HepG2 (cell line): ENCODE data around the gene SUSD4. TPM values are rescaled to one million over a fixed set of nuclear protein-coding genes. Genes with fewer than 3 reads are reported as not detected.

Experiments
- ATAC-seq: fragments of 200-7000 bp; cut with Tn5 transposase; 3 replicates; pipeline ENCODE4 v1.9.1; 2020; ENCODE audit warnings: mild to moderate bottlenecking, moderate library complexity
- BruUV-seq: library from RNA; stranded (reverse); fragments of 400-500 nt; replicated peaks from 2 replicates; lab custom pipeline; 2021; lab: Mats Ljungman, UMichigan
- CTCF ChIA-PET: fragments of 300-600 bp; formaldehyde crosslinking; extraction: SDS; loops from one replicate; lab custom pipeline; 2021; ENCODE audit warnings: low total read pairs, inconsistent platforms, low intra/inter-chr PET ratio; lab: Yijun Ruan, JAX
- POLR2A ChIA-PET: fragments of 350-600 bp; sonication (Branson Sonifier 250); formaldehyde crosslinking; loops from one replicate; lab custom pipeline; 2020; ENCODE audit warnings: antibody characterized with exemption, inconsistent platforms; lab: Yijun Ruan, JAX
- DNase-seq: peaks from one replicate; pipeline ENCODE4 v3.0.0-alpha.2; 2015; ENCODE audit warnings: low spot score
- FAIRE-seq: peaks from 3 replicates; lab custom pipeline; 2011; peaks lifted over from hg19 to GRCh38; lab: Jason Lieb, UNC
- H2AFZ ChIP-seq: one replicate; pipeline ENCODE4 v1.6.1; 2011; ENCODE audit warnings: low read length, inconsistent platforms
- H3K27ac ChIP-seq: fragments of 300-600 bp; 3 replicates; pipeline ENCODE4 v1.8.0; 2011; ENCODE audit warnings: mixed run types, mild to moderate bottlenecking, mixed read lengths, low read length, inconsistent platforms; ENCODE audit not compliant: insufficient read depth; ENCODE audit errors: extremely low read length
- H3K27me3 ChIP-seq, 2 experiments: fragments of 200-600 bp in 1 of 2; 2 replicates in 1 of 2; 3 replicates in 1 of 2; pipeline versions ENCODE4 v1.6.0 to v1.8.0; 2011; ENCODE audit warnings: low read length in 2 of 2, mild to moderate bottlenecking in 2 of 2, moderate library complexity in 2 of 2, inconsistent platforms in 1 of 2; ENCODE audit not compliant: insufficient read depth in 2 of 2, control insufficient read depth in 1 of 2
- H3K36me3 ChIP-seq, 2 experiments: fragments of 200-600 bp in 1 of 2; replicated peaks in 1 of 2; 2 replicates in 1 of 2; 3 replicates in 1 of 2; pipeline versions ENCODE4 v1.5.1 to v1.8.0; 2011; ENCODE audit warnings: low read length in 2 of 2, inconsistent platforms in 1 of 2; ENCODE audit not compliant: insufficient read depth in 2 of 2, control insufficient read depth in 1 of 2
- H3K4me1 ChIP-seq: 2 replicates; pipeline ENCODE4 v1.5.1; 2012; ENCODE audit warnings: low read length, inconsistent platforms; ENCODE audit not compliant: insufficient read depth
- H3K4me2 ChIP-seq: 2 replicates; pipeline ENCODE4 v1.6.0; 2011; ENCODE audit warnings: low read depth, low read length, inconsistent platforms
- H3K4me3 ChIP-seq, 3 experiments: fragments of 200-600 bp in 1 of 3; sonication (generic), shearing (Covaris generic) in 1 of 3; replicated peaks in 1 of 3; 2 replicates each; pipeline ENCODE4 v1.5.1; 2011 to 2016; ENCODE audit warnings: low read length in 3 of 3, inconsistent platforms in 2 of 3, low read depth in 2 of 3, mild to moderate bottlenecking in 2 of 3, control low read depth in 1 of 3, mixed read lengths in 1 of 3; ENCODE audit not compliant: insufficient read depth in 1 of 3
- H3K79me2 ChIP-seq: one replicate; pipeline ENCODE4 v1.6.1; 2011; ENCODE audit warnings: low read length, inconsistent platforms; ENCODE audit not compliant: insufficient read depth
- H3K9ac ChIP-seq: 2 replicates; pipeline ENCODE4 v1.6.0; 2011; ENCODE audit warnings: mild to moderate bottlenecking, low read depth, low read length, inconsistent platforms; ENCODE audit not compliant: insufficient read depth
- H3K9me3 ChIP-seq: 2 replicates; pipeline ENCODE4 v1.5.1; 2012; ENCODE audit warnings: mild to moderate bottlenecking, low read length
- H4K20me1 ChIP-seq: 2 replicates; pipeline ENCODE4 v1.6.0; 2011; ENCODE audit warnings: inconsistent platforms, mild to moderate bottlenecking, low read length, moderate library complexity; ENCODE audit not compliant: insufficient read depth
- FOXK1 ChIP-seq: sonication (generic); formaldehyde crosslinking; IDR thresholded peaks from 2 replicates; pipeline ENCODE4 v1.4.0; 2020; ENCODE audit warnings: low read depth, missing genetic modification reagents, borderline replicate concordance
- GPN1 ChIP-seq: sonication (generic); formaldehyde crosslinking; IDR thresholded peaks from 2 replicates; pipeline ENCODE4 v1.5.1; 2020; ENCODE audit warnings: missing genetic modification reagents, borderline replicate concordance
- GZF1 ChIP-seq: sonication (generic); formaldehyde crosslinking; IDR thresholded peaks from 2 replicates; pipeline ENCODE4 v1.5.1; 2020; ENCODE audit warnings: mild to moderate bottlenecking, missing genetic modification reagents
- U2AF1 ChIP-seq: fragments of 200-400 bp; formaldehyde crosslinking; optimal IDR thresholded peaks from 2 replicates; pipeline ENCODE3; 2017; ENCODE audit warnings: mild to moderate bottlenecking, low read depth, low read length
- WGBS: methylation state at CpG from one replicate; pipeline ENCODE4 v1.1.6; 2017; ENCODE audit warnings: low lambda C conversion rate; 5-methylcytosine and 5-hydroxymethylcytosine counted together
- in situ Hi-C: cut with HindIII; loops from 2 replicates; pipeline ENCODE4 v1.10.0; 2017; ENCODE audit warnings: low pct_unique_long_range_greater_than_20kb; ENCODE audit not compliant: extremely low pct_ligation_motif_present
- intact Hi-C: fragments of 100-400 bp; cut with micrococcal nuclease; formaldehyde crosslinking; loops from one replicate; pipeline ENCODE4 v1.10.0; 2022; ENCODE audit not compliant: unreplicated experiment
- polyA plus RNA-seq, 8 experiments: library from polyadenylated mRNA; depleted of rRNA in 3 of 8; stranded (reverse) in 7 of 8; unstranded in 1 of 8; fragments of >200 nt; fragmentation: Illumina TruSeq in 4 of 8; extraction: Trizol in 4 of 8; gene quantifications; 2 replicates each; pipeline versions ENCODE4 v1.2.1 to v1.2.3, GENCODE V29; 2011 to 2016; ENCODE audit warnings: low read depth in 4 of 8, missing spikeins in 1 of 8, mixed read lengths in 1 of 8; ENCODE audit not compliant: insufficient read depth in 1 of 8
- total RNA-seq, 5 experiments: library from RNA; depleted of rRNA; stranded (reverse); fragments of >200 nt; fragmentation: Illumina TruSeq; extraction: Trizol; gene quantifications; 2 replicates each; pipeline ENCODE4 v1.2.3, GENCODE V29; 2016; ENCODE audit warnings: low read depth in 1 of 5
- TF ChIP-seq, protein P1 (sequence below): sonication (generic); formaldehyde crosslinking; IDR thresholded peaks from 2 replicates; pipeline ENCODE4 v1.8.0; 2022; ENCODE audit warnings: missing genetic modification reagents, low read depth, mild to moderate bottlenecking, borderline replicate concordance
- TF ChIP-seq, protein P2 (sequence below): sonication (generic); formaldehyde crosslinking; IDR thresholded peaks from 2 replicates; pipeline ENCODE4 v1.5.1; 2020; ENCODE audit warnings: missing genetic modification reagents, mild to moderate bottlenecking, borderline replicate concordance
- TF ChIP-seq, protein P3 (sequence below): sonication (generic); formaldehyde crosslinking; IDR thresholded peaks from one replicate; pipeline ENCODE4 v1.5.1; 2020; ENCODE audit warnings: mild to moderate bottlenecking, missing genetic modification reagents; ENCODE audit errors: not compliant biosample characterization

Gene SUSD4
- total and polyA plus RNA-seq, 2 of the 13 experiments (the other 11 are each of a cell fraction or from before 2014, with no cell fraction given), result not detected

DNA sequence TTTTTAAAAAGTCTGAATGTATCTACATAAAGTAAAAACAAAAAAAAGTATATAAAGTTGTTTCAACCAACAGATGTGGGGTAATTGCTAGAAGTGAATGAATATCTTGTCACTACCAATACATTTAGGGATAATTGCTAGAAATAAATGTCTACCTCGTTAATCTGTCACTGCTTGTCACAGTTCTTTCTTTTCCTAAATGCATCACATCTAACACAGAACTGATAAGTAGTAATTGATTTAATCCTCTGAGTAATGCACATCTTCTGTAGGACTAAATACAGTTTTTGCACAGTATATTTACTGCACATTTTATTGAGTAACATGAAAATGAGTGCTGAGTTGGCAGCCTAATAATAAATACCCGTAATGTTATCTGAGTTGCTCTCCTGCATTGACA lies 72.2 kb downstream of the SUSD4 start (continued):
- TF ChIP-seq U2AF1, result no peak

DNA sequence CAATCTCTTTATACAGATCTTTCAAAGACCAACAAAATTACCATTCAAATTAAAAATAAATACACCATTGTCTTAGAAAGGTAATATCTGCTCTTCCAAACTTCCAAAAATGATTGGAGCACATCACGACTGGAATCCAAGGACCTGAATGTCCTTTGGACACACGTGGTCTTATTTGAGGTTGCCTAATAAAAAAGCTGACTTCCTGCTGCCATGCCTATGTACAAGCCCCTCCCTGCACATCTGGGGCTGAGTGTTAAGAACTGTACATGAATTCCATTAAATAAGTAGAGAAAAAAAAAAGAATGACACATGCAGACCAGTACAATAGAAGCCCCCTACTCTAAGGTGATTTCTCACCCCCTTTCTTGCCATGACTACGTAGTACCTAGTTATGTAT lies 73.6 kb downstream of the SUSD4 start:
- H3K4me3 ChIP-seq, result no peak overlapping the region
- no peak overlapping the region for H2AFZ ChIP-seq
- DNase-seq (no peak), FAIRE-seq (no peak), ATAC-seq (no peak)
- H3K27ac ChIP-seq, result no peak overlapping the region
- H3K9ac ChIP-seq, result no peak overlapping the region
- no peaks in the 10 kb centered on the region for H4K20me1 ChIP-seq
- peaks cover 1 to 6% of the 10 kb centered on the region in 2 experiments; a peak in 1 of 5 replicates for H3K27me3 ChIP-seq
- in situ Hi-C loops (no loop called here), intact Hi-C loops (no loop called here)
- H3K4me1 ChIP-seq, result no peaks in the 10 kb centered on the region
- no TSS peak for BruUV-seq
- H3K9me3 ChIP-seq, result no peaks in the 10 kb centered on the region
- no peaks in the 10 kb centered on the region for H3K79me2 ChIP-seq
- no peaks in the 10 kb centered on the region for H3K36me3 ChIP-seq
- no peak overlapping the region for H3K4me2 ChIP-seq
- WGBS, result 0% methylated on average over 3 of the region's 3 CpGs
- POLR2A ChIA-PET, result no interaction called here
- CTCF ChIA-PET, result no interaction called here
- TF ChIP-seq, protein P1, sequence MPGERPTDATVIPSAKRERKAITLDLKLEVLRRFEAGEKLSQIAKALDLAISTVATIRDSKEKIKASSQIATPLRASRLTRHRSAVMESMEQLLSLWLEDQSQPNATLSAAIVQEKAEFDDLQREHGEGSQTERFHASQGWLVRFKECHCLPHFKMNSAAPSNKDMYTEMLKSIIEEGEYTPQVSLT, result no peak
- TF ChIP-seq, protein P2, sequence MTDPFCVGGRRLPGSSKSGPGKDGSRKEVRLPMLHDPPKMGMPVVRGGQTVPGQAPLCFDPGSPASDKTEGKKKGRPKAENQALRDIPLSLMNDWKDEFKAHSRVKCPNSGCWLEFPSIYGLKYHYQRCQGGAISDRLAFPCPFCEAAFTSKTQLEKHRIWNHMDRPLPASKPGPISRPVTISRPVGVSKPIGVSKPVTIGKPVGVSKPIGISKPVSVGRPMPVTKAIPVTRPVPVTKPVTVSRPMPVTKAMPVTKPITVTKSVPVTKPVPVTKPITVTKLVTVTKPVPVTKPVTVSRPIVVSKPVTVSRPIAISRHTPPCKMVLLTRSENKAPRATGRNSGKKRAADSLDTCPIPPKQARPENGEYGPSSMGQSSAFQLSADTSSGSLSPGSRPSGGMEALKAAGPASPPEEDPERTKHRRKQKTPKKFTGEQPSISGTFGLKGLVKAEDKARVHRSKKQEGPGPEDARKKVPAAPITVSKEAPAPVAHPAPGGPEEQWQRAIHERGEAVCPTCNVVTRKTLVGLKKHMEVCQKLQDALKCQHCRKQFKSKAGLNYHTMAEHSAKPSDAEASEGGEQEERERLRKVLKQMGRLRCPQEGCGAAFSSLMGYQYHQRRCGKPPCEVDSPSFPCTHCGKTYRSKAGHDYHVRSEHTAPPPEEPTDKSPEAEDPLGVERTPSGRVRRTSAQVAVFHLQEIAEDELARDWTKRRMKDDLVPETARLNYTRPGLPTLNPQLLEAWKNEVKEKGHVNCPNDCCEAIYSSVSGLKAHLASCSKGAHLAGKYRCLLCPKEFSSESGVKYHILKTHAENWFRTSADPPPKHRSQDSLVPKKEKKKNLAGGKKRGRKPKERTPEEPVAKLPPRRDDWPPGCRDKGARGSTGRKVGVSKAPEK (CRISPR knock-in tag), result no peak
- TF ChIP-seq, protein P3, sequence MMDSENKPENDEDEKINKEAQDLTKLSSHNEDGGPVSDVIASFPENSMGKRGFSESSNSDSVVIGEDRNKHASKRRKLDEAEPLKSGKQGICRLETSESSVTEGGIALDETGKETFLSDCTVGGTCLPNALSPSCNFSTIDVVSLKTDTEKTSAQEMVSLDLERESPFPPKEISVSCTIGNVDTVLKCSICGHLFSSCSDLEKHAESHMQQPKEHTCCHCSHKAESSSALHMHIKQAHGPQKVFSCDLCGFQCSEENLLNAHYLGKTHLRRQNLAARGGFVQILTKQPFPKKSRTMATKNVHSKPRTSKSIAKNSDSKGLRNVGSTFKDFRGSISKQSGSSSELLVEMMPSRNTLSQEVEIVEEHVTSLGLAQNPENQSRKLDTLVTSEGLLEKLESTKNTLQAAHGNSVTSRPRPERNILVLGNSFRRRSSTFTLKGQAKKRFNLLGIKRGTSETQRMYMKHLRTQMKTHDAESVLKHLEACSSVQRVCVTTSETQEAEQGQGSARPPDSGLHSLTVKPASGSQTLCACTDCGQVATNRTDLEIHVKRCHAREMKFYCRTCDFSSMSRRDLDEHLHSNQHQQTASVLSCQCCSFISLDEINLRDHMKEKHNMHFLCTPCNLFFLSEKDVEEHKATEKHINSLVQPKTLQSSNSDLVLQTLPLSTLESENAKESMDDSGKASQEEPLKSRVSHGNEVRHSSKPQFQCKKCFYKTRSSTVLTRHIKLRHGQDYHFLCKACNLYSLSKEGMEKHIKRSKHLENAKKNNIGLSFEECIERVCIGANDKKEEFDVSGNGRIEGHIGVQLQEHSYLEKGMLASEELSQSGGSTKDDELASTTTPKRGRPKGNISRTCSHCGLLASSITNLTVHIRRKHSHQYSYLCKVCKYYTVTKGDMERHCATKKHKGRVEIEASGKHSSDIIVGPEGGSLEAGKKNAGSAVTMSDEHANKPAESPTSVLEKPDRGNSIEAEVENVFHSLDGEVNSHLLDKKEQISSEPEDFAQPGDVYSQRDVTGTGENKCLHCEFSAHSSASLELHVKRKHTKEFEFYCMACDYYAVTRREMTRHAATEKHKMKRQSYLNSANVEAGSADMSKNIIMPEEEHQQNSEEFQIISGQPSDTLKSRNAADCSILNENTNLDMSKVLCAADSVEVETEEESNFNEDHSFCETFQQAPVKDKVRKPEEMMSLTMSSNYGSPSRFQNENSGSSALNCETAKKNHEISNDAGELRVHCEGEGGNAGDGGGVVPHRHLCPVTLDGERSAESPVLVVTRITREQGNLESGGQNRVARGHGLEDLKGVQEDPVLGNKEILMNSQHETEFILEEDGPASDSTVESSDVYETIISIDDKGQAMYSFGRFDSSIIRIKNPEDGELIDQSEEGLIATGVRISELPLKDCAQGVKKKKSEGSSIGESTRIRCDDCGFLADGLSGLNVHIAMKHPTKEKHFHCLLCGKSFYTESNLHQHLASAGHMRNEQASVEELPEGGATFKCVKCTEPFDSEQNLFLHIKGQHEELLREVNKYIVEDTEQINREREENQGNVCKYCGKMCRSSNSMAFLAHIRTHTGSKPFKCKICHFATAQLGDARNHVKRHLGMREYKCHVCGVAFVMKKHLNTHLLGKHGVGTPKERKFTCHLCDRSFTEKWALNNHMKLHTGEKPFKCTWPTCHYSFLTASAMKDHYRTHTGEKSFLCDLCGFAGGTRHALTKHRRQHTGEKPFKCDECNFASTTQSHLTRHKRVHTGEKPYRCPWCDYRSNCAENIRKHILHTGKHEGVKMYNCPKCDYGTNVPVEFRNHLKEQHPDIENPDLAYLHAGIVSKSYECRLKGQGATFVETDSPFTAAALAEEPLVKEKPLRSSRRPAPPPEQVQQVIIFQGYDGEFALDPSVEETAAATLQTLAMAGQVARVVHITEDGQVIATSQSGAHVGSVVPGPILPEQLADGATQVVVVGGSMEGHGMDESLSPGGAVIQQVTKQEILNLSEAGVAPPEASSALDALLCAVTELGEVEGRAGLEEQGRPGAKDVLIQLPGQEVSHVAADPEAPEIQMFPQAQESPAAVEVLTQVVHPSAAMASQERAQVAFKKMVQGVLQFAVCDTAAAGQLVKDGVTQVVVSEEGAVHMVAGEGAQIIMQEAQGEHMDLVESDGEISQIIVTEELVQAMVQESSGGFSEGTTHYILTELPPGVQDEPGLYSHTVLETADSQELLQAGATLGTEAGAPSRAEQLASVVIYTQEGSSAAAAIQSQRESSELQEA (CRISPR knock-in tag), result no peak
- TF ChIP-seq GPN1 (CRISPR knock-in tag) (no peak), FOXK1 (no peak), GZF1 (CRISPR knock-in tag) (no peak)
